ENCODE data around the gene ATF3.
A peak's percentile ranks its signal among the peaks of the same experiment; 100 is the strongest.

ATF3 gene

GRCh38 chr1:212607913-212608391, 609 bp upstream of the ATF3 start:
- no peak for TF ChIP-seq CTCF (IDR thresholded peaks at IDR 0.05; ENCODE audit: low read depth, low read length)
- DNase-seq (ENCODE audit: low read depth in 2 of 2): peak in 1 of 2 donors; percentile 29
- H3K4me3 ChIP-seq (replicated peaks in 1 of 2; ENCODE audit: low read depth in 2 of 2, low read length in 2 of 2): peak overlapping the region; percentile 49 to 82

DNA sequence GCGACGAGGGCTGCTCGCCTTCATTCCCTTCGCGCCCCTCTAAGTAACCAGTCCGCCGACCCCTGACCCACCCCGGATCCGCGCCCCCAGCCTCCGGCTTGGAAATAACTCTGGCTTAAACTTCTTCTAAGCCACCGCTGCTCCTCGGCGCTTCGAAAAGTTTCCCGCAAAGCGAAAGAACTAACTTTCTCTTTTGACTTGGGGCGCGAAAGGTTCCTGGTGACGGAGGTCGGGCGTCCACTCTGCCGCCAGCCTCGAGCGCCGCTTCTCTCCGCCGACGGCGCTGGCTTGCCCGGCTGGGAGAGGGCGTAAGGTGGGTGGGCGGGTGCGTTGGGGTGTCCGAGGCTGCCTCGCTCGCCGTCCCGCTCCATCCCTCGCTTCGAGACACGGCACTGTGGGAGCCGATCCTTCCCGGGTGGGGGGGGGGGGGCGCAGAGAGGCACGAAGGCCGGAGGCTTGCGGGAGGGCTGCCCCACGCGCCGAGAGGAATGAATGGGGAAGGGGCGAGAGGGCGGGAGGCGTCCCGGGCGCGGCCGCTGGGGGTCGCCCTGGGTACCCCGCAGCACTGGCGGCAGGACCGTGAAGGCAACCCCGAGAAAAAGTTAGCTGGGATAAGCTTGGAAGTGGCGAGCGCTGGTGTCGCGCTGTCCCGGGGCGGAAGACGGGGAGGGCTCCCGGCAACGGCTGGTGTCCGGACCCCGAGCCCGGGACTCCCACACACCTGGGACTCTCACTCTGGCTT, 569 bp downstream of the ATF3 start:
- H3K4me3 ChIP-seq (replicated peaks in 1 of 2; ENCODE audit: low read depth in 2 of 2, low read length in 2 of 2): peak overlapping the region; percentile 81 to 82
- peak; percentile 49 to 52 for DNase-seq (ENCODE audit: low read depth in 2 of 2)
- peak; percentile 29 for TF ChIP-seq CTCF (IDR thresholded peaks at IDR 0.05; ENCODE audit: low read depth, low read length)

DNA sequence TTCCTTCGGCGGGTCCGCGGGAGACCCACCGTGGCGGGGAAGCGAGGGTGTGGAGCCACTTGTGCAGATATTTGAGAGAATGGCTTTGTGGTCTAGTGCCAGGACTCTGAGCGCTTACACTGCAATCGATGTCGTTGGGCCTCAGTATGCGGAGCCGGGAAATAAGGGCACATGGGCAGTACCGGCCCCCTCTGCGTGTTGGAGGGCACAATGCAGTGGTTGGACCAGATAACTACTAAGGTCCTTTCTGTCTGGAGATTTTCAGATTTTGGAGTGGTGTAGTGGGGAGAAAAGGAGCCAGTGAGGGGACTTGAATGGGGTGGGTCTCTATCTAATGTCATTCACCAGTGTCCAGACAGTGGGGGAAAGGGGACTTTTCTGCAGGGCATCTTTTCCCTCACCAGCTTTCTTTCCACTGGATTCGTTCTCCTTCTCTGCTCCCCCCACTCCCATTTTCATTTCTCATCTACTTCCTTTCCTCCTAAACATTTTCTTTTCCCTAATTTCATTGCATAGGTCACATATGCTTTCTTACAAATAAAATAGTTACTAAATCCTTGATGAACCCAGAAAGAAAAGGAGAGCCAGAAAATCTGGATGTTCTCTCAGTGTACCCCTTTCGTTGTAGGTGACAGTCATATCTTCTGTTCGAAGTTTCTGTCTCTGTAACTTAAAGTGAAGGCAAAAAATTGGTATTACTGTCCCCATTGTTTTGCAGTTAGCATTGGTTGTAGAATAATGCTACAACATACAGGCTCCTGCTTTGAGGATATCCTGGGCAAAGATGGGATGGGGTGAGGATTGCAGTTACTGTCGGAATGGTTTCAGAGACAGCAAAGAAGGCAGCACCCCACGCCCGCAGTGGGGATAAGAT, 1.4 kb downstream of the ATF3 start:
- TF ChIP-seq CTCF (IDR thresholded peaks at IDR 0.05; ENCODE audit: low read depth, low read length): no peak
- no peak for DNase-seq (ENCODE audit: low read depth in 2 of 2)
- peak overlapping the region; percentile 81 to 82 for H3K4me3 ChIP-seq (replicated peaks in 1 of 2; ENCODE audit: low read depth in 2 of 2, low read length in 2 of 2)

DNA sequence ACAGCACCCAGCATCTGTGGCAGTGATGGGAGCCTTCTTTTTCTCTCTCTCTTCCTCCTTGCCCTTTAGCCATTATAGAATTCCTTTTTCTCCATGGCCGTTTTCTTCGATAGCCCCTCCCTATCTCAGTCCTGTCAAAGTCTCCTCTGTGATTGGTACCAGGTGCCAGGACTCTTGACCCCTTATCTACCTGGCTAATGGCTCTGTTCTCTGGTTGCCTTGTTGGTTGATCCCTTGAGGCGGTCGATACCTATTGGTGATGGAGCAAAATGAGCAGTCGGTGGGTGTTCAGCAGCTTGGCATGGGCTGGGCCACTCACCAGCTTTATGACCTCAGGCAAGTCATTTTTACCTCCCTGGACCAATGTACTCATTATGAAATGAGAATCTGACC, 2.0 kb downstream of the ATF3 start:
- H3K4me3 ChIP-seq (replicated peaks in 1 of 2; ENCODE audit: low read depth in 2 of 2, low read length in 2 of 2): no peak overlapping the region
- no peak for DNase-seq (ENCODE audit: low read depth in 2 of 2)
- no peak for TF ChIP-seq CTCF (IDR thresholded peaks at IDR 0.05; ENCODE audit: low read depth, low read length)

DNA sequence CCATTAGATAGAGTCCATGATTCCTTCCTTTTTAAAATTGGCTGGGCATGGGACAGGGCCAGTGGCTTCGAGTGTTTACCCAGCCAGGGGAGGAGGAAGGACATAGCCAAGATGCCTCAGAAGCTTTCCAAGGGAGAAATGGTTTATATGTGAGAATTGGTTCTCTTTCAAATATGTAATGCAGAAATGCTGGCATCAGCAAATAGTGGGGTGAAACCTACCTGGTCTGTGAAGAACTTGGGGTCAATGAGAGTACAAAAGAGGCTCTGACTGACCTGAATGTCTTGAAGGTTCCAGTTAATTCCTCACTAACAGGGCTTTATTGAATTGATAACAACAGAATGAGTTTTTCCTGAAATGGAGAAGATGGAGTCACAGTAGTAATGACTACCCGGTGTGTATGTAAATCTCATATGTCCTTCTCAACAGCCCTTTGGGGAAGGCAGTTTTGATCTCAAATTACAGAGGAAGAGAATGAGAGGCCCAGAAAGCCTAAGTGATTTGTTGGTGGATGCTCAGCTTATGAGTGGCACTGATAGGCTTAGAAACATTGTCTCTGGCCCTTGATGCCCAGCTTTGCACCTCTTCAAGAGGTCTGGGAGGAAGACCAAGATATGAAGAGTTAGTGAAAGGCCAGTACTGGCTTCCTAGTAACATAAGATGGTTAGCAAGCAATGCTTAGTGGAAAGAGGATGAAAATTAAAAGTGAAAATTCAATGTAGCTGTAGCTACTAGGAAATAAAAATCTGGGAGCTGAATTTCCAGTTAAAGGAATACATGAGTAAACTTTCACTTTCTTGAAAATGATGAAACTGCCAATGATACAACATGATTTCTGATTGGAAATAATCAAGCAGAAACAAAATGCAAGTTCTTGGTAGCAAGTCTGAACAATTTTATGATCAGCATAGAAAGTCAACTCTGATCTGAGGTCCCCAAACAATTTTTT, 2.7 kb downstream of the ATF3 start:
- DNase-seq (ENCODE audit: low read depth in 2 of 2): no peak
- no peak overlapping the region for H3K4me3 ChIP-seq (replicated peaks in 1 of 2; ENCODE audit: low read depth in 2 of 2, low read length in 2 of 2)
- no peak for TF ChIP-seq CTCF (IDR thresholded peaks at IDR 0.05; ENCODE audit: low read depth, low read length)

All from cardiac fibroblast (primary cell).